HK-2 (cell line): Measurements from ENCODE around the gene DPM2.

Source experiments
- DNase-seq: peaks from one replicate; pipeline ENCODE4 v3.0.0-alpha.2; 2018; ENCODE audit not compliant: unreplicated experiment

The DPM2 gene, protein sequence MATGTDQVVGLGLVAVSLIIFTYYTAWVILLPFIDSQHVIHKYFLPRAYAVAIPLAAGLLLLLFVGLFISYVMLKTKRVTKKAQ

GRCh38 chr9:127937388-127938297 is at the start of gene DPM2:
Gene DPM2, minus strand, starts transcription at chr9:127937854. Its CDS starts 34 bp downstream, at chr9:127937820.
- DNase-seq: peak; percentile 78

DNA sequence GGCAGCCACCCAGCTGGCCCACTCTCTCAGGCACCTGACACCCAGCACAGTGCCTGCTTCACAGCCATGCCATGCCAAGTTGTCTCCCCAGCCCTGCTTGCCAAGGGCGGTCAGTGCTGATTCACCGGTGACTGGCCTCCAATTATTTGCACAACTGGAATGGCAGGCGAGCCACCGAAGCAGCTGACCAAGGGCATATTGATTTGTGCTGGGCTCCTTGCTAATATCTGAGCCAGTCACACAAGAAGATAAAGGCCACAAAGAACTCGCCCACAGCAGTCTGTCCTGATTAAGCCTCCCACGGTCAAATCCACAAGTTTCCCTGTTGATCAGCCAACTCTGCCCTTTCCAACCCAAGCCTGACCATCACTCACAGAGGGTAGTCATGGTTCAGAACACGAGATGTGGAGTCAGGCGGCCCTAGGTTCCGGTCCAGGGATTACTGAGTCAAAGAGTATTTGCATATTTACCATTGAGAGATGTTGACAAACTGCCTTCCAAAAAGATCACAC is 49.5 kb upstream of the DPM2 start:
- peak; percentile 65 for DNase-seq

DNA sequence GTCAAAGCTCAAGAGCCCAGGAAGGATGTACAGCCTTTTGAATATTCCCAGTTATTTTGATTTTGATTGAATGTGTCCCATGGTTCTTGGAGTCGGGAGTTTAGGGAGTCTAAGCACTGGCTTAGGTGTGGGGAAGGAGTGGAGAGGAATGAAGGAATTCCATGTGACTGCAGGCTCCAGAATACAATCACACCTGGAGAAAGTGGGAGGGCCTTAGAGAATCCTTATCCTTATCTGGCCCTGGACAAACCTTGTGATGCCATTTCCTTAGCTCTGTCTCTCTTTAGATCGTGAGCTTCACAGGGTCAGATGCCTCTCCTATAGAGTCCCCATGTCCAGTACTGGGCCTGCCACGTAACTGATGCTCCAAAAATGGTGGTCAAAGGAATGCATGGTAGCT is 47.4 kb upstream of the DPM2 start:
- no peak for DNase-seq

- no peak for DNase-seq
Observed at GRCh38 chr9:127983847-127984289, 46.2 kb upstream of the DPM2 start.

DNA sequence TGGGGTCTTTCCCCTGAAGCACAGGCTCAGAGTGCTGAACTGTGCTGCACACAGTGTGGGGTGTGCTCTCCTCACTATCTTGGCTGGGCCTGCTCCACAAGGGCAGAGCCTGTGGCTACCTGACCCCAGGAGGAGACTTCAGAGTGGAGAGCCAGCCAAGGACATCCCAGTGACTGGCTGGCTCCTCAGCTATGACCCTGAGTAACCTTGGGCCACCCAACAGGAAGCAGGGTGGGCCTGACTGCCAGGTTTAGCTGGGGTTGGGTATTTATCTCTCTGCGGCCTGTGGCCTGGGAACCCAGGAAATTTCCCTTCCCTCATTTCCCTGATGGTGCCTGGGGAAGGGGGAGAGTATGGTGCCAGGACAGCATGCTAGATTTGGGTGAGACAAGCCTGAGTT is 45.3 kb upstream of the DPM2 start:
- no peak for DNase-seq

- no peak for DNase-seq
Observed at GRCh38 chr9:127981559-127982121, 44.0 kb upstream of the DPM2 start.

DNA sequence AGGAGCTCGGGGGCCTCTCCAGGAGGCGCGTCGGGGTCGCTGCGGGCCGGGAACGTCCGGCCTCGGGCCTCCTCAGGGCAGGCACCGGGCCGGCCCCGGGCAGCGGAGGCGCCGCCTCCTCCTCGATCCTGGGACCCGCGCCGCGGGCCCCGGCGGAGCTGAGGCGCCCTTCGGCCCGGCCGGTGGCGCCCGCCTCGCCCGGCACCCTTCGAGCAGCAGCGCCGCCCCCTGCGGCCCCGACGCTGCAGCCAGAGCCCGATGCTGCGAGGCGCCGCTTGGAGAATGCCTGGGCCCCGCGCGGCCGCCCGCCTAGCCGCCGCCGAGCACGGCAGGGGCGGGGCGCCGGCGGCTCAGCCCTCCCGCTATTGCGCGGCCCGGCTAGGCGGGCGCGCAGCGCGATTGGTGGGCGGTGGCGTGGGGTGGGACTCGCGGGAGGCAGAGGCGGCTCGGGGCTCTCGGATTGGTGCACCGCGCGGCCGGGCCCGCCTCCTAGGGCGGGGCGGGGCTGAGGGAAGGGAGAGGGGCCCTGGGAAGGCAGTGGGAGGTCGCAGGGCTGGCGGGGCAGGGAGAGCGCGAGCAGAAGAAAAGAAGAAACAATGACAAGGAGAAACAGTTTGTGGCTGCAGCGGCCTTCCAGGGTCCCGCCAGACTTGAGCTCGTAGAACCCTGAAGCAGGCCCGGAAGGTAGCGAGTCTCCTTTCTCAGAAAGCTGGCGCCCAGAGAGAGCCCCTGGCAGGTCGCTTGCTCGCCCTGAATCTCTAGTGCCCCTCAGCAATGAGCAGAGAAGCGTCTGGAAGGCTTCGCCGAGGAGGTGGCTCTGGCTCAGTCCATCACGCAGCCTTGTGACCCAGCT is 43.3 kb upstream of the DPM2 start, which contains the start of gene EEIG1:
EEIG1 (minus strand) TSS at position 284 of the 853 bp plus-strand sequence. CDS start 852 bp downstream, outside the sequence.
- DNase-seq: peak; percentile 95

DNA sequence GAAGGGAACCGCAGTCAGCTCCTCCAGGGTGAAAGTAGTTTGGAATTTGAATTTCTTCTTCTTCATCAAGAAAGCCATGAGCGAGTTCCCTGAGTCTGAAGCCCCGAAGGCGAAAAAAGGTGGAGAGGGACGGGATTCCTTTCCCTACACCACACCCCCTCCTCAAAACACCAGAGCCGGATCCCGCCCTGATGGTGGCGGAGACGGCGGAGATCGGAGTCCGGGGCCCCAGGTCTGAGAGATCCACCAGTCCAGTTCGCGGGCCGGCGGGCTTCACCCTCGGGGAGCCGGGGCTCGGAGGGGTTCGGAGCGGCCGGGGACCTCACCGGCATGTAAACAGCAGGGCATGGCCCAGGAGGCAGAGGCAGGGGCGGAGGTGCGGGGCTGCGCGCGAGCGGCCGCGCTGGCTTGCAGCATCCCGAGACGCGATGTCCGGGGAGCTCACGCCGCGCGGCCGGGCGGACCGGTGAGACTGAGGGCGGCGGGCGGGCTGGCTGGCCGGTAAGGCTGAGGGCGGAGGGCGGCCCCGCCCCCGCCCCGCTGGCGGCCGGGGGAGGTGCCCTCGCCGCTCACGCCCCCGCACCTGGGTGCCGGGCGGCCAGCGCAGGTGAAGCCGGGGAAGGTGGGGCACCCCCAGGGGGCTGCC is 42.5 kb upstream of the DPM2 start:
- peak; percentile 40 for DNase-seq

DNA sequence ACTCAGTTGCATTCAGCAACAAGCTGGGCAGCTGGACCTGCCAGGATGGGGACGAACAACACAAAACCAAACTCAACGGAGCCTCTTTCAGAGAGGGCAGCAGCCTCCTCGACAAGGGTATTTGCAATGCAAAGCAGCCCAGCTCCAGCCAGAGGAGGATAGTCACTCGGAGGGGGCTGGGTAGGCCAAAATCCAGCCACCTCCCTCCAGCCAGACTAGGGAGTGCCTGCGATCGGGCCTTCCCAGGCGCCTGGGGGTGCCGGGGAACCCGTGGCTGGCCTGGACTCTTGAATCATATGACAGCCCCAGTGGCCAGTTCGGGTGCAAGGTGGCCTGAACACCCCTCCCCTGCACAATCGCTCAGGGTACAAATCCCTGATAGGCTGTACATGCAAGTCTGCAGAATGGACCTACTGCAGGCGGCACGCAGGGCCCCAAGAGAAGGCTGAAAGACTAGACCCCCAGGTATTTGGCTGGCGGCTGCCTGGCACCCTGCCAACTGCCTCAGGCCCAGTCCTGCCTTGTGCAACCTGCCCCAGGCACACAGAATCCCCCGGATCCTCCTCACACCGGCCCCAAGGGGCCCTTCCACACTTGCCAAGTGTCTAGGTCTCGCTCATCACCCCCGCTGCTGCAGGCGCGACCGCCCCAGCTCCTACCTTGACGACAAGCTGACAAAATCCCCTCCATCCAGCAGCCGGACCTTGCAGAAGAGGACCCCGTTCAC is 41.8 kb upstream of the DPM2 start:
- DNase-seq: peak; percentile 56

DNA sequence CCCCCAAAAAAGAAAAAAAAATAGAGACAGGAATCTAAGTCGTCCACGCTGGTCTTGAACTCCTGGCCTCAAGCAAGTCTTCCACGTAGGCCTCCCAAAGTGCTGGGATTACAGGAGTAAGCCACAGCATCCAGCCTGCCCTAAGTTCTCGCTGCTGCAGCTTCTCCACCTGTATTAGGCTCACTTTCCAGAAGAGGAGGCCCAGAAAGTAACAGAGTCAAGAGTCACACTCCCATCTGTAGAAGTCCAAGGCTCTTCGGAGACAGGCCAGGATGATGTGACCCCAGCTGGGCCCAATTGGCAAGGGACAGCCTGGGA is 41.3 kb upstream of the DPM2 start:
- DNase-seq: no peak

DNA sequence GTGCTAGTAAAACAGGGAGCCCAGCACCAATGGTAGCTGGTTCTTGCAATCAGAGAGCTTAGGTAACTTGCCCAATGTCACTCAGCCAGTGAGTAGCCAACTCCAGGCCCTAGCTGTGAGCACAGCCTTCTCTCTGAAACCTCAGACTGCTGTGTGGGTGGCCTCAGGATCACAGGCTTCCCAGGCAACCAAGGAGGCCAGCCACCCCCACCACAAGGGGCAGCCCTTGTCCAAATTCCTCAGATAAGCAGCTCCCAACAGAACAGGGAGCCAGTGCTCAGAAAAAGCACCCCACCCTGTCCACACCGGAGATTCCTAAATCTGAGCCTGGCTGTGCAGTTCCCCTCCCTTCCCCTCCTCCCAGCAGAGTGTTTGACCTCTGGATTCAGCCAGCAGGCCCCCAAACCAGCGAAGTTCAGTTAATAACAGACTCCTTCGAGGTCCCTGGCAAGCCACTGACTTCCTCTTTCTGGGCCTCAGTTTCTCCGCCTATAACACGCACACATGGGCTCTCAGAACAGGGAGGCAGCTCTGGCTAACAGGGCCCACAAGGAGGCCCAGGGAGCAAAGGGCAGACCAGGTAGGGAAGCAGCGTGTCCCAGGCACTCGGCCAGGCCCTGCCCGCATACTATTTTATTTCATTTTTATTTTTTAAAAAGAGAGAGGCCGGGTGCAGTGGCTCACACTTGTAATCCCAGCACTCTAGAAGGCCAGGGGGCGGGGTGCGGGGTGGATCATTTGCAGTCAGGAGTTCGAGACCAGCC is 40.4 kb upstream of the DPM2 start:
- peak; percentile 37 for DNase-seq

DNA sequence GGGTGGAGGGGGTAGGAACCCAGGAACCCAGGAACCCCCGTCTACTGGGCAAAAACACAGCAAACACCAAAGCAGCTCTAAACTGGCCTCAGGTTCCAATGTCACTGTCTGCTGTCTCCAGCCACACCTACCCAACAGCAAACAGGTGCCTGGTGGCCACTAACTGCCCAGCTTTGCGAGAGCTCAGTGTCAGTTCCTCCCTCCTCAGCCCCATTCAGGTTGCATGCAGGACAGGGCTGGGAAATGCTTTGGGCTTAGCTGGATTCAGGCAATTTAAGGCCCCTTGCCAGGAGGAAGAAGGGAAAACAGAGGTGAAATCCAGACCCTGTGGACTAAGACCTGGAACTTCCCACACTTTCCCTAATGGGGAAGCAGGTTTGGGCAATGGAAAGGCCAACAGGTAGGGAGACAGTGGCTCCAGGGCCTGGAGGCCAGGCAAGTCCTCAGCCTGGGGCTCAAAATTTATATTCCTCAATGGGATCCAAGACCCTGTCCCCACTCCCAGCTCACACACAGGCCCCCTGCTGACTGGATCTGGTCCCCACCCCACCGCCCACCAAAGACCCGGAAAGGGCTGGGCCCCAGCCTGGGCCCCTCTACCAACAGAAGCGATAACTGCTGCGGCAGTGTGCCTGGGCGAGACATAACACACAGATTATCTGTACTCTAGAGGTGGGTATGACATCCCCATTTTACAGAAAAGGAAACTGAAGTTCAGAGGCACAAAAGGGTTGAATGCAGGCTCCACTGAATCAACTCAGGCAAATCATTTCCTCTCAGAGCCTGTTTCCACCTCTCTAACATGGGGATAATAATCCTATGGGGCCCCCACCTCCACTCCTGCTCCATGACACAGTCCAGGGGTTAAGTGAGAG is 39.6 kb upstream of the DPM2 start:
- no peak for DNase-seq

DNA sequence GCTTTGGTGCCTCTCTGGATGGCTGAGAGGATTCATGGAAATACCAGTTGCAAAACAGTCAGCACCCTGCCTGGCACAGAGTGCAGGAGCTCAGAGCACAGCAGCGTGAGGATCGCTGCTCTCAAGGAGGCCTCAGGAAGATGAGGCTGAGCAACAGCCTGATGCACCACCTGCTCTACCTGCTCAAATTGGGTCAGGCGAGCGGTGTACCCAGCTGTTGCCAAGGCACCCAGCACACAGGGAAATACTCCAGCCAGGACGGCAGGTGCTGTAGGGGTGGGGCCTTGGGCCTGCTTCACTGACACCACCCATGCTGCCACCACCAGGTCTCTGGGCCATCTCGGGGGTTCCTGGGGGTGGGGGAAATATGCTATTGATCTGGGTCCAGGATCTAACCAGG is 38.8 kb upstream of the DPM2 start:
- DNase-seq: no peak

GRCh38 chr9:127975376-127976315 is 38.0 kb upstream of the DPM2 start:
- DNase-seq: no peak

DNA sequence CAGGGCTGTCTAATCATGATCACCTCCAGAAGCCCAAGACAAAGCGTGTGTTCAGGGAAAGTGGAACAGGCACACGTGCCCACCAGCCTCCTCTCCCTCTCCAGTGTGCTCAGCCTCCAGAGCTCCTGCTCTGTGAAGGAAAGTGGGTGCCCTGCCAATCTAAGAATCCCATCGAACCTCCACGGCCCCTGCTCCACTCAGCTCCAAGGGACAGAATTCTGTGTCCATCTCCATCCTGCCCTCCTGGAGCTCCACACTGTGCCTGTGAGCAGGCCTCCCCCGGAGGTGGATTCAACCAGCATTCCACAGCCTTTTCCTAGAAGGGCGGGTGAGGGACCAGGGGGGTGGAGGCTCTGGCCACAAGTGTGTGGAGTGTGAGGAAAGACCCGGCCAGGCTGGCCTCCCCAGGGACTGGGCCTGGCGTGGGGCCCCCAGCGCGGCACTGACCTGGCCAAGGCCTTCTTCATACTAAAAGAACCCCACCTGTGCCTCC is 37.2 kb upstream of the DPM2 start:
- no peak for DNase-seq

DNA sequence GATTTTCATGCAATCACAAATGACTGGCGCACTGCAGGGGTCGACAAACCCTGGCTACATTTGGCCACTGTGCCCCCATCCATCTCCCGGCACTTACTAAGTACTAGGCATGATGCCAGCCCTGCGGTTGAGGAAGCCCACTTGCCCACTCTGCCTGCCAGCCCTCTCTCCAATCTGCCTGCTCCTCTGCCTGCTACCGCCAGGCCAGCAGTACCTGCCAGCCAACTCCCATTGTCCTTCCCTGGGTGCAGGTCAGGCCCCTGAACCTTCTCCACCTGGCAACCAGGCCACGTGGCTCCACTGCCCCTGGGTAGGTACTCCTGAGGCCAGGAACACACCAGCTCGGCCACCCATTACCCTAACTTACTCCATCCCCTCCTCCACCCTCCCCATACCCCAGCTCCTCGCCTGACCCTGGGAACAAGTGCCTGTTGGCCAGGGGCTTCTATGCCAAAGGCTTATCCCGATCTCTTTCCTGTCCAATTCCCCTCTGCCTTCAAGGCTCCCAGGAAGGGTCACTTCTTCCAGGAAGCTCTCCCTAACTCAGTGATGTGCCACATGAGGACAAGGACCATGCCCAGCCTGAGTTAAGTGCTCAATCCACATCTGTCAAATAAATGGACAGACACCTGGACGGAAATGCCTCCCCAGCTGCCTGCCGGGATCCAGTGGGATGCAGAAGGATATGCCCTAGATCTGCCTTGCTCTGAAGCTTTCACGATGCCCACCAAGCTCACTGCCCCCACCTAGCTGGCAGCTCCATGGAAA is 36.5 kb upstream of the DPM2 start:
- no peak for DNase-seq
